OCI-LY7 (cell line): ENCODE measurements around the gene COBLL1.

ENCODE experiments used
- EZH2phosphoT487 ChIP-seq: fragments of 200-600 bp; sonication (generic); IDR thresholded peaks from 2 replicates; pipeline ENCODE4 v1.6.1; 2018; ENCODE audit warnings: low read depth, borderline replicate concordance, mild to moderate bottlenecking, mixed run types, antibody characterized with exemption, low read length, moderate library complexity, mixed read lengths
- TF ChIP-seq, protein P1 (sequence below): fragments of 200-600 bp; sonication (generic); conservative IDR thresholded peaks from 2 replicates; pipeline ENCODE4 v1.5.1; 2014; ENCODE audit warnings: mild to moderate bottlenecking, antibody characterized with exemption, low read length, moderate library complexity, mixed read lengths

DNA sequence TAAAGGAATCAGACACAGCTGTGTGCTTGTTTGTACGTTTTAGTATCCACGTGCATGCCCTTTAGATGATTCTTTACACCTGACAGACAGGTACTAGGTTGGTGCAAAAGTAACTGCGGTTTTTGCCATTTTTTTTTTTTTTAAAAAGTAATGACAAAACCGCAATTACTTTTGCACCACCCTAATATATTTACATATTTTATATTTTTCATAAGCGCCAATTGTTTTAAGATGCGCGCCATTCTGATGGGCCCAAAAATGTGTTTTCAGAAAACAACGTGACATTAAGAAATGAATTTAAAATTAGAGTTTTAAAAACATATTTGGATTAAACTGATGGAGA lies 972 bp upstream of the COBLL1 start:
- TF ChIP-seq, protein P1, sequence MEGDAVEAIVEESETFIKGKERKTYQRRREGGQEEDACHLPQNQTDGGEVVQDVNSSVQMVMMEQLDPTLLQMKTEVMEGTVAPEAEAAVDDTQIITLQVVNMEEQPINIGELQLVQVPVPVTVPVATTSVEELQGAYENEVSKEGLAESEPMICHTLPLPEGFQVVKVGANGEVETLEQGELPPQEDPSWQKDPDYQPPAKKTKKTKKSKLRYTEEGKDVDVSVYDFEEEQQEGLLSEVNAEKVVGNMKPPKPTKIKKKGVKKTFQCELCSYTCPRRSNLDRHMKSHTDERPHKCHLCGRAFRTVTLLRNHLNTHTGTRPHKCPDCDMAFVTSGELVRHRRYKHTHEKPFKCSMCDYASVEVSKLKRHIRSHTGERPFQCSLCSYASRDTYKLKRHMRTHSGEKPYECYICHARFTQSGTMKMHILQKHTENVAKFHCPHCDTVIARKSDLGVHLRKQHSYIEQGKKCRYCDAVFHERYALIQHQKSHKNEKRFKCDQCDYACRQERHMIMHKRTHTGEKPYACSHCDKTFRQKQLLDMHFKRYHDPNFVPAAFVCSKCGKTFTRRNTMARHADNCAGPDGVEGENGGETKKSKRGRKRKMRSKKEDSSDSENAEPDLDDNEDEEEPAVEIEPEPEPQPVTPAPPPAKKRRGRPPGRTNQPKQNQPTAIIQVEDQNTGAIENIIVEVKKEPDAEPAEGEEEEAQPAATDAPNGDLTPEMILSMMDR = no peak
- no peak for TF ChIP-seq EZH2phosphoT487
